GM12874 (cell line): ENCODE data around the gene RXFP1.

Source experiments
- TF ChIP-seq, protein P1 (sequence below): IDR thresholded peaks from 2 replicates; pipeline ENCODE4 v1.5.1; 2011; ENCODE audit warnings: low read depth, mild to moderate bottlenecking, control low read depth, low read length, moderate library complexity; ENCODE audit not compliant: insufficient read depth

Gene RXFP1

DNA sequence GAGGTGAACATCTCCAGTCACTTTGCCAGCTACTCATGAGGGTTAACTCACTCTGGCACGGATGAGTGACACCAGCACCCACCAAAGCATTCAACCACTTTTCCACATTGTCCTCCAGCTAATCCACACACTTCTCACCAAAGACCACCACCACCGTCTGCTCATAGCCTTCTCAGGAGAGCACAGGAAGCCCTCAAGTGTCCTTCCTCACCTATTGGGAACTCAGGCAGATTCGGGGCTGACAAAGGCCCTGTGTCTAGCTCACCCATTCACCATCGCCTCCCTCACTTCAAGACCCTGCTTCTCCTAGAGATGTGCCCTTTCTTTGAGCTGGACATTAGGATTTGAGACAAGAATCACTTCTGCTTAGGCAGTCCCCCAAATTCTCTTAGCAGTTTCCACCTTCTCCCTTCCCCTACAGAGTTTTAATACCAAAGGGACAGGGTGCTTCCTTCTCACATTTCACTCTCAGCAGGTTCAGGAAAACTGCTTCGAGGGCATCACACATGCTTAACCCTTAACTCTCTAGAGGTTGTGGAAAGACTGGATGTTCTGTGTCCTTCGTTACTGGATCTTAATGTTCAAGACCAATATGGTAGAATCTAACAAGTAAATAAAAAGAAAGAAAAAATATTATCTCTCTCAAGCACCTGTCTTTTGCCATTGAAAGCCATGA lies 11.0 kb downstream of the RXFP1 start:
- TF ChIP-seq, protein P1, sequence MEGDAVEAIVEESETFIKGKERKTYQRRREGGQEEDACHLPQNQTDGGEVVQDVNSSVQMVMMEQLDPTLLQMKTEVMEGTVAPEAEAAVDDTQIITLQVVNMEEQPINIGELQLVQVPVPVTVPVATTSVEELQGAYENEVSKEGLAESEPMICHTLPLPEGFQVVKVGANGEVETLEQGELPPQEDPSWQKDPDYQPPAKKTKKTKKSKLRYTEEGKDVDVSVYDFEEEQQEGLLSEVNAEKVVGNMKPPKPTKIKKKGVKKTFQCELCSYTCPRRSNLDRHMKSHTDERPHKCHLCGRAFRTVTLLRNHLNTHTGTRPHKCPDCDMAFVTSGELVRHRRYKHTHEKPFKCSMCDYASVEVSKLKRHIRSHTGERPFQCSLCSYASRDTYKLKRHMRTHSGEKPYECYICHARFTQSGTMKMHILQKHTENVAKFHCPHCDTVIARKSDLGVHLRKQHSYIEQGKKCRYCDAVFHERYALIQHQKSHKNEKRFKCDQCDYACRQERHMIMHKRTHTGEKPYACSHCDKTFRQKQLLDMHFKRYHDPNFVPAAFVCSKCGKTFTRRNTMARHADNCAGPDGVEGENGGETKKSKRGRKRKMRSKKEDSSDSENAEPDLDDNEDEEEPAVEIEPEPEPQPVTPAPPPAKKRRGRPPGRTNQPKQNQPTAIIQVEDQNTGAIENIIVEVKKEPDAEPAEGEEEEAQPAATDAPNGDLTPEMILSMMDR = no peak

DNA sequence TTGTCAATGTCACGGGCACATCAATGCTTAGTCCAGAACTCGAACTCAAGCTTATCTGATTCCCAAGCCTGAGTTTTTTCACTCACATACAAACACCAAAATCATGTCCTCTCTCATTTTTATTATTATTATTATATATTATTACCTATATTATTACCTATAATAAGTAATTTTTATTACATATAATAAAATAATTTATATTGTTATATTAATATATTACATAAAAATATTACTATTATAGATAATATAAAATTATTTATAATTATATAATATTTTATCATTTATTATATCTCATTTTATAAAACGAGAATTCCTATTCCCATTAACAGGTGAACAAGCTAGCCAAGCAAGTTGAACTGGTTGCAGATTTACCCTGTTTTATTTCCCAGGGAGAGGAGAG lies 13.0 kb downstream of the RXFP1 start:
- TF ChIP-seq, protein P1 = no peak

DNA sequence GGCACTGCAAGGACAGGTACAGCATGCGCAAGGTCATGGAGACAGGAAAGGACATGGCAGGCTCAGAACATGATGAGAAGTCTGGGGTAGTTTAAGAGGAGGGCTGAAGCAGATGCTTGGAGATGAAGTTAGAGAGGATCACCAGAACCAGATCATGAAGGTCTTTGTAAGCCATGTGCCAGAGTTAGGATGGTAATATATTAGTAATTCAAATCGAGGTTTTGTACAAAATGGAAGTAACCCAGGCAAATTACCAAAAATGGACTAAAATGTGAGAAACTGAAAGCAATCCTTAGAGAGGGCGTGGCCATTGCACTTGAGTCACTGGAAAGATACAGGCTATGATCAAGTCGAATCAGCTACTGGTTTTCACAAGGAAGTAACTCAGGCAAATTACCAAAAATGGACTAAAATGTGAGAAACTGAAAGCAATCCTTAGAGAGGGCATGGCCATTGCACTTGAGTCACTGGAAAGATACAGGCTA lies 13.5 kb downstream of the RXFP1 start:
- TF ChIP-seq, protein P1 = no peak

DNA sequence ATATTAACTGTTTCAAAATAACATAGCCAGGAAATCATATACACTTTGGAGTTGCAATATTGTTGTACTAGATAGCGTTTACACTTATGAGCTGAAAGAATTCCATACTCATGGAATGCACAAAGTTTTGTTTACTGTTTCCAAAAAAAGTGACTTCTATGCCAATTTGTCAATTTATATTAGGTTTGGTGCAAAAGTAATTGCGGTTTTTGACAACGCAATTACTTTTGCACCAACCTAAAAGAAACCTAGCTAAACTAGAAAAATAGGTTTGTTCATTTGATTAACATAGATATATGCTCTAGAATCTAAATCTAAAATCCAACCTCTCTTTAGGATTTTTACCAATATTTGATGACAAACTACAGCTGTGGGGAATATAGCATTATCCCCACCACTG lies 15.2 kb downstream of the RXFP1 start:
- TF ChIP-seq, protein P1 = no peak

DNA sequence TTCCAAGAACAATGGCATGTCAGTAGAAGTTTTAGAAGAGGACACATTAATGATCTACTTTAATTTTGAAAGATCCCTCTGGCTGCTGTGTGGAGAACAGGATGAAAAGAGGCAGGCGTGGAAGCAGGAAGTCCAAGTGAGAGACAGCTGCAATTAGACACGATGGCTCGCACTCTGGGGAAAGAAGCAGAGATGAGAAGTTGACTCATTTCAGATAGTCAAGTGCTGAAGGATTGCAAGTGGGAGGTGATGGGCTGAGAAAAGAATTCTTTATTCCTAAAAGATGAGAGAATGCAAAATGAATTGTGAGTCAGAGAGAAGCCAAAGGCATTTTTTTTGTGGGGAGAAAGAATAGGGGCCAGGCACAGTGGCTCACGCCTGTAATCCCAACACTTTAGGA lies 16.5 kb downstream of the RXFP1 start:
- TF ChIP-seq, protein P1 = no peak

DNA sequence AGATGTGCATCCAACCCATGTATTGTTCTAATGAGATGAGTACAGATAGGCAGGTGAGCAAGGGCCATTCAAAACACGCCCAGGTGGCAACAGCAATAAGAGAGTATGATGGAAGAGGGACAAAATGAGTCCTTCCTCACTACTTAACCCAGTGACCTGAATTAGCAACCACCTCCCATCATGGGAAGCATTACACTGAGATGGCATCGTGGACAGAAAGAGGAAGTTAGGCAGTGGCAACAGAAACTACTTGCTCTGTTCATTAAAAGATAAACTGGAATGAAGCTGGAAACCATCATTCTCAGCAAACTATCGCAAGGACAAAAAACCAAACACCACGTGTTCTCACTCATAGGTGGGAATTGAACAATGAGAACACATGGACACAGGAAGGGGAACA lies 17.2 kb downstream of the RXFP1 start:
- TF ChIP-seq, protein P1 = no peak

DNA sequence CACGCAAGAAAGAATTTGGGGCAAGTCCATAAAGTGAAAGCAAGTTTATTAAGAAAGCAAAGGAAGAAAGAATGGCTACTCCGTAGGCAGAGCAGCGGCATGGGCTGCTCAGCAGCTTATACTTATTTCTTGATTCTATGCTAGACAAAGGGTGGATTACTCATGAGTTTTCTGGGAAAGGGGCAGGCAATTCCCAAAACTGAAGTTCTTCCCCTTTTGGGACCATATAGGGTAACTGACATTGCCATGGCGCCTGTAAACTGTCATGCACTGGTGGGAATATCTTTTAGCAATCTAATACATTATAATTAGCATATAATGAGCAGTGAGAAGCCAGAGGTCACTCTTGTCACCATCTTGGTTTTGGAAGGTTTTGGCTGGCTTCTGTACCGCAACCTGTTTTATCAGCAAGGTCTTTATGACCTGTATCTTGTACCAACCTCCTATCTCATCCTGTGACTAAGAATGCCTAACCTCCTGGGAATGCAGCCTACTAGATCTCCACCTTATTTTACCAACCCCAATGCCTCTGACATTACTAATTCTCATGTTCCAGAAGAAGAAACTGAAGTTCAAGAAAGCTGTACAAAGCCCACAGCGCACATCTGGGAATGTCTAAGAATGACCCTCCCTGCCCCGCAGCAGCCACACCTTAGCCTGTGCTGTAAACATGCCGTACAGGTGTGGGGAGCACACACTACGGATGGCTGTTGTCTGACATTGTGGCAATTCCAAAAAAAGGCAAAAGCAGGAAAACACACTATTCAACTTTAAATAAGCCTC lies 18.6 kb downstream of the RXFP1 start:
- TF ChIP-seq, protein P1 = no peak
